GM12891 (cell line): ENCODE measurements around the gene CYP4F12.

ENCODE experiments used
- POLR2AphosphoS5 ChIP-seq: IDR thresholded peaks from 2 replicates; pipeline ENCODE4 v1.6.1; 2011; ENCODE audit warnings: low read depth, low read length, control low read depth
- TAF1 ChIP-seq: IDR thresholded peaks from 2 replicates; pipeline ENCODE4 v1.6.1; 2011; ENCODE audit warnings: low read depth, low read length, control low read depth

DNA sequence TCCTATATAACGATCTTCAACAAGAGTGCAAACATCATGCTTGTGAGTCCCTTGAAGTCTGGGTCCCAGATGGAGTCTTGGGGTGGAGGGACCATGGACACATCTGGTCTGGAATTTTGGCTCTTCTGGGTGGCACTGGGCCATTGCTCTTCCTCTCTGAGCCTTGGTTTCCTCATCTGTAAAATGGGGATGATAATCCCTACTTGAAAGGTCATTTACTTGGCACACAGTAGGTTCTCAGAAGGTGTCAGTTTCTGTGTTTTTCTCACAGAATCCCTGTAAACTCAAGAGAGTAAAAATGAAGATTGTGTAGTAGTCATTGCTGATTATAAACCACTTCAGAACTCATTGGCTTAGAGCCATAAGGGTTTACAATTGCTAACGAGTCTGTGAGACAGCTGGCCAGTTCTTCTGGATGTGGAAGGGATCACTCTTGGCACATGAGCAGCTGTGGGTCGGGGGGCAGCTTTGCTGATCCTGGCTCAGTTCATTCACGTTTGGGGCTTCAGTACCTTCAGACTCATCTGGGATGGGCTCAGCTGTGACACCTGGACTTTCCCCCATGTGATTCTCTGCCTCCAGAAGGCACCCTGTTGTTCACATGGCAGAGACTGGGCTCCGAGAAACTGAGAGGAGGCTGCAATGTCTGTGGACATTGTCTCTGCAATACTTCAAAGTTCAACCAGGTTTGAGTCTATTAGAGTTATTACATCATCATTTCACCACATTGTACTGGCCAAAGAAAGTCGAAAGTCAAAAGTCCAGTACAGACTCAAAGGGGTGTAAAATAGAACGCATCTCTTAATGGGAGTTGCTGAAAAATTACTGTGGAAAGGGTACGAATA lies 7.8 kb downstream of the CYP4F12 start:
- no peak for TF ChIP-seq POLR2AphosphoS5
- TF ChIP-seq TAF1: no peak
